ENCODE data around the gene KLF16.

The KLF16 gene

DNA sequence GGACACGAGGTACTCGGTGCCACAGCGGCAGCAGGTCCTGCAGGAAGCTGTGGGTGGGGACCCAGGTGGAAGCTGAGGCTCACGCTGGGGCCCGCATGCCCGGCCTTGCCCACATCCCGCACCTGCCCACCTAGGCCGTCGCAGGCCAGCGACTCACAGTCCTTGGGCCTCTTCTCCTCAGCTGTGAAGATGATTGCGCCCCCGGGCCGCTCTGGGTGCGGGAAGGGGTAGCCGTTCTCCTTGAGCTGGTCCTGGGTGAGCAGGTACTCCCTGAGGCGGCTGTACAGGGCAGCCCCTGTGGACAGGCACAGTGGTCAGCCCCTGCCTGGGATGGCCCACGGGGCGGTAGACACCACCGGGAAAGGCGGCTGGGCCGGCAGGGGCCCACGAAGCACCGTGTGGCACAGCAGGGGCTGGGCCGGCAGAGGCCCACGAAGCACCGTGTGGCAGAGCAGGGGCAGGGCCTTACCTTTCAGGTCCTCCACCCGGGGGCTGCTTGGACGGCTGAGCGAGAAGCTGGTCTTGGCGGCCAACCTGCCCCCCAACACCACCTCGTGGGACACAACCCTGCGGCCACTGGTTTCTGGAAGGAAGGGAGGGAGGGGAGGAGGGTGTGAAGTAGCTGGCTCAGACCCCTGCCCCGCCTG lies 44.7 kb downstream of the KLF16 start:
- no peak for DNase-seq

DNA sequence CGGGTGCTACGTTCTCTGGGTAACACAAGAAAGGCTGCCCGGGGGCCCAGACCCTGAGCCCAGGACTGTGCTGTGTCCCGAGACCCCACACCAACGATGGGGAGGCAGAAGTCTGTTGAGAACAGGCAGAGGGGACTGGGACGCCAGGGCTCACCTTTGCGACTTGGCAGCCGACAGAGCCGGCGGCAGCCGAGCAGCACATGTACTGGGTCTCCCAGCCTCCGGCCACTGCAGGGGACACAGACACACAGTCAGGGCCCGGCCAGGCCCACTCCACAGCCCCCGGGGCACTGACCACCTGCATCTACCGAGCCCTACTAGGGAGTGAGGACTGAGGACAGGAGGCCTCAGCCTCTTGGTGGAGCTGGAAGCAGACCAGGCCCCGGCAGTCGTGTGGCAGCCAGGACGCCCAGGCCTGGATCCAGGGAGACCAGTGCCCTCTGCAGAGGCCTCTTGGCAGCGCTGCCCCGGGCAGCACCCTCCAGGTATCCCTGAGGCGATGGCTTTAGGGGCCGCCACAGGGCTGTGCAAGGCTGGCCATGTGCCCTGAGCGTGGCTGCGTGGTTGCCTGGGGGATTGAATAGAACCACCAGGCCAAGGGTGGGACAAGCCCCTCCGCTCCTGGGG lies 45.7 kb downstream of the KLF16 start:
- DNase-seq = no peak

DNA sequence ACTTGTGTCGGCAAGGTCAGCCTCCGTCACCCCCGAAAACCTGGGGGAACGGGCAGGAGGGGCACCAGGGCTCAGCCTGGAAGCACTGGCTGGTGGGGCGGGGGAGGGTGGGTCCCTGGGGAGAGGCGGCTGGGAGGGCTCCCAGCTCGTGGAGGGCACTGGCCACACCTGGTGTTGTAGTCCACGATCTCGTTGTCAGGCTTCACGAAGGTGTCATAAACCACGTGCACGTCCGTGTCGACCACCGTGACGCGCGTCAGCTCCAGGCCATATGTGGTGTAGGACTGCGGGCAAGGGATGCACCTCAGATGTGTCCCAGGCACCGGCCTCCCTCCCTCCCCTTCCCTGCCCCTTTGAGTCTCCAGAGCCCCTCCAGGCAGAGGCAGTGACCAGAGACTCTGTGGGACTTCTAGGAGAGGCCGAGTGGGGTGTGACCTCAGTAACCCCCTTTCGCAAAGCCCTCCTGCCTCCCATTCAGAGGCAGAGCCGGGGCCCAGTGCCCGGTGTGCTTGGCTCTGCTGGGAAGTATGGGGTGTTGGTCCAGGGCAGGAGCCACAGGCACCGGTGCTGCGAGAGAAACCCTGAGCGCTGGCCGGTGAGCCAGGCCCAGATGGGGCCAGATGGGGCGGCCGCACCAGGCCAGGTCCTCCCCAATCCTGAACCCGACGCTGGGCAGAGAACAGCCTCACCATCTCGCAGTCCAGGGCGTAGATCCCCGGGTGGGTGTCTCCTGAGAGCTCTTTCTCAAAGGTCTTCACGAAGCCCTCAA lies 46.7 kb downstream of the KLF16 start:
- DNase-seq = no peak

DNA sequence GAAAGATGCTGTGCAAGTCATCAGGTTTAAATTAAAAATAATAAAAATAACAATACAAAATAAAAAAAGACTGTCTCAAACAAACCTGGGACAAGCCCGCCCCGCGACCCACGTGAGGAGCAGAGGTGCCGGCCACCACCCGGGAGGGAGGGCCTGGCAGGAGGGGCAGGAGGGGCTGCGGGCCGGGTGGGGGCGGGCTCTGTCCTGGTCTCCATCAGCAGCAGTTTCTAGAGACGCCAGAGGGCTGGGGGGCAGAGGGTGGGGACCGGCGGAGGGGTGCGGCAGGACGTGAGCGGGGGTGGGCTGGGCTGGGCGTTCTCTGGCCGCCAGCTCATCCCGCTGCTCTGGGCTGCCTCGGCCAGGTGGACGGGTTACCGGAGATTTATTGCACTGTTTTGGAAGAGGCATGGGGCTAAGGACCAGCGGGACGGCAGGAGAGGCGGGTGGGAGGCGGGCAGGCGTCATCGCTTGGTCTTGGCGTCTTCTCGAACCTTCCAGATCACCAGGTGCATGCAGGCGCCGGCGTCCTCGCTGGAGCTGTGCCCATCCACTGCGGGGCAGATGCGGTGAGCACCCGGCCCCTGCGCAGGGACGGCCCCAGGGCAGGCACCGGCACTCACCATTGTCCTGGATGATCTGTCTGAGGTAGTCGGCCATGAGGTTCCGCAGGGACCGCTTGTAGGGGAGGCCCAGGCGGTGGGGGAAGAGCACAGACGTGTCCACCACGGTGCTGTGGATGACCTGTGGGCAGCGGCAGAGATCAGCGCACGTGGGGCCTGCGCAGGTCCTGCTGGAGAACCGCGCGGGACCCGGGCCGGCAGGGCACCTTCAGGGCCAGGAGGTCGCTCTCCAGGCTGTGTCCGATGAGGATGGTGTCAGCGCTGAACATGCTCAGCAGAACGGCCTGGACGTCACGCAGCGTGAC lies 47.5 kb downstream of the KLF16 start:
- no peak for DNase-seq

DNA sequence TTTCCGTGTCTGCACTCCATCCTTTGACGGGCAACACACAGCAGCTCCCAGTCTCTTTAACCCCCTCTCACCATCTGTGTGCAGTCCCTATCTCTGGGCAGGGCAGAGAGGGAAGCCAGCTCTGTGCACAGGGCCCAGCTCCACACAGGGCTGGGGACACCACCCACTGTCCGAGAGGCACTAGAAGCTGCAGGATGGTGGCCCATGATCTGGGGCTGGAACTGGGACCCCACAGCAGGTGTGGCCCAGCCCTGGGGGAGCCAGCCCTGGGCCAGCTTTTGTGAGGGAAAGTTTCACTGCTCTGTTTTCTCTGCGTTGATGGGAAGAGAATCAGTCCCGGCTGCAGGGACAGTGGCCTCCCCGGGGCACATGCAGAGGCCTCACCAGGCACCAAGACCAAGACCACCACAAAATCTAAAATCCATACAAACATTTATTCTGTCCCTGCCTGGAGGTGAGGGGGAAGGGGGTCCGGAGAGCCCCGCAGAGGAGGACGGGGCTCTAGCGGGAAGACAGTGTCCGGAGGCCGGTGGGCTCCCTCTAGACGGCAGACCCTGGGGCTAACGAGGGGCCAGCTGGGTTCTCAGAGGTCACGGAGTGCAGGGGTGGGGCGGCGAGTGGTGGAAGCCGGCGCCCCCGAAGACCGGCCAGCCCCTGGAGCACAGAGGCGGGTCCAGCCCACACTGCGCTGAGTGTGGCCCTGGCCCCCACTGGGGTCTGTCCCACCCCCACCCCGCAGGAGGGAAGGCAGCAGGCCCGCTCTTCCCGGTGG lies 48.4 kb downstream of the KLF16 start:
- no peak for DNase-seq

DNA sequence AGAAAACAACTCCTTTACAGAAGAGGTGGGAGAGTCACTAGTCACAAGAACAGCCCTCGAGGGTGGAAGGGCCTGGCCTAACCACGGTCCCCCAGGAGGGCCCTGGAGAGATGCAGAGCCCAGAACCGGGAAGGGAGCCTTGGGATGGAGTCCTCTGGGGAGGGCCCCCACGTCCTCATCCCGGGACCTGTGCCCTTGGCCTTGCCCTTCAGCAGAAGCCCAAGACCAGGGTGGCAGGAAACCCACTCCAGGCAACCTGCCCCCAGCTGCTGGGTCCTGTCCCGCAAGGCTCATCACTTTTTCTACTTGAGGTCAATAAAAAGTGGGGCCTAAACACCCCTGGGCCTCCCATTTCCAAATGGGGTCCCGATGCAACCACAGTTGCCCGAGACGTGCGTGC lies 49.0 kb downstream of the KLF16 start:
- no peak for DNase-seq

DNA sequence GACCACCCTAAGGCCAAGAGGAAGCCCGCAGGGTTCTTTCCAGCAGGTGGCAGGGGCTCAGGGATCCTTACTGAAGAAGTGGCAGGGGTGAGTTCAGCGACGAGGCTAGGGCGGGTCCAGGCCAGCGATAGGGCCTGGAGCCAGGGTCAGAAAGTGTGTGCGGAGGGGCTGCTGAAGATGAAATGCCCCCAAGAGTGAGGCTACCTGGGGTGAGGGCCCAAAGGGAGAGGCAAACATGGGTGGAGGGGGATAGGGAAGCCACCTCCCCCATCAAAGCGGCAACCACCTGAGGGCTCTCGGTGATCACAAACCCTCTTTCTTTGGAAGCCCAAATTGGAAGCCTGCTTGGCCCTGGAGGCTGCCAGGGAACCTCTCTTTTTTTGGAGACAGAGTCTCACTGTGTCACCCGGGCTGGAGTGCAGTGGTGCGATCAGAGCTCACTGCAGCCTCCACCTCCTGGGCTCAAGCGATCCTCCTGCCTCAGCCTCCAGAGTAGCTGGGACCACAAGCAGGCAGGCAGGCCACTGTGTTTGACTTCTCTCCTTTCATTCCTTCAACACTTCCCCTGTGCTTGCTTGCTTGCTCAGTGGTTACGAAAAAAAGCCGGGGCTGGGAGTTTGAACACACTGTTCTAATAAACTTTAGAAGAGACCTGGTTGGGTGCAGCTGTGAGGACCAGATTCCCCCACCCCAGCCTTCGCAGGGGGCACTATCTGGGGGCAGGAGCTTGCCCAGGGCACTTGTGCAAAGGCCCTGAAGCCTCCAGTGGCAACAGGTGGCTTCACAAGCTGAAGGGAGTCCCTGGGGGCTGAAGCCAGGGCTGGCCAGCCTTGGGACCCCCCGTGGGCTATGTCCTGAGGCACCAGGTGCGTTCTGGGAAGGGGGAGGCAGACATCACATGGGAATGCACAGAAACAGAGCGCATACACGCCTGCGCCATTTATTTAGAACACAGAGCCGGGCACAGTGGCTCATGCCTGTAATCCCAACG lies 49.9 kb downstream of the KLF16 start:
- DNase-seq = no peak

DNA sequence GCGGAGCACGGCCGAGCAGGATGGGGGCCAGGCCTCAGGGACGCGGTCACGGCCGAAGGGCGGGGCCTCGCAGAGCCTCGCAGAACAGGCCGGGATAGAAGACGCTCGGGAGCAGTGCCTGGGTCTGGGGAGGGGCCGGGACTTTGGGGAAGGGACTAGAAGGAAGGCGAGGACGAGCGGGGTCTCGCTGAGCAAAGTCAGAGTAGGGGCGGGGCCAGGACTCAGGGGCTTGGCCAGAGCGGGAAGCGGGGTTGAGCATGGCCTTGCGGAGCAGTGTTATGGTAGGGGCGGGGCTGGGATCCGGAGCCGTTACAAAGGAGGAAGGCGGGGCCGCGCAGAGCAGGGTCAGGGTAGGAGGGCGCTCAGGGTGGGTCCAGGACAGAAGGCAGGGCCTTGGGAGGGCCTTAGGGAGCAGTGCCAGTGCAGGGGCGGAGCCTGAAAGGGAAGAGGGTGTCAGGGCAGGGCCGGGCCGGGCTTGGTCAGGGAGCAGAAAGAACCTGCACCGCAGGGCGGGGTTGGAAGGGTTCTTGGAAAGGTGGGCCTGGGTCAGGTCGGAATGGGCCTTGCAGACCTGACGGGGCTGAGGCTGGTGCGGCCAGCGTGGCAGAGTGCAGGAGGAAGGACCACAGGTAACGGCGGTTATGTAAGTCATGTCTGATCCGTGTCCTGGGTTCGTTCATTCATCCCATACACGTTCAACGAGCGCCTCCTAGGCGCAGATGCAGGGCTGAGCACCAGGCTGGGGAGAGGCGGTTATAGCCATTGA lies 50.8 kb downstream of the KLF16 start:
- DNase-seq = peak; percentile 99

GRCh38 chr19:1811942-1812425 lies 51.4 kb downstream of the KLF16 start, which contains the start of gene ATP8B3:
Gene ATP8B3, minus strand, starts transcription at chr19:1812276. Its CDS starts 540 bp downstream, at chr19:1811736.
- no peak for DNase-seq

DNA sequence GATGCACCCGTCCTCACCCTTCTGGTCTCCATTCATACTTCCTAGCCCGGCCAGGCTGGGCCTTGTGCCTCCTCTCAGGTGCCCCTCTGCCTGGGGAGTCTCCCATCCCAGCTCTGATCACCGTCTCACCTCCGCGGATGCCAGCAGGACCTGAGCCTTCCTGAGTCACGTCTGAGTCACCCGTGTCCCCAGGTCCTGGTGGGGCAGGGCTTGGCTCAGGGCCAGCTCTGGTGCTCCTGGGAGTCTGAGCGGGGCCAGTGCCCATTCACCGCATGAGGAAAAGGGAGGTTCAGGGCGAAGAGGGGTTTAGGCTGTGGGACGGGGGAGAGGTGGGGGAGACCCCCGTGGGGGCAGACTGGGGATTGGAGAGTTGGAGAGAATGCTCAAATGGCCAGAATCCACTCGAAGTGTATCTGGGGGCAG lies 51.9 kb downstream of the KLF16 start:
- peak; percentile 55 for DNase-seq

DNA sequence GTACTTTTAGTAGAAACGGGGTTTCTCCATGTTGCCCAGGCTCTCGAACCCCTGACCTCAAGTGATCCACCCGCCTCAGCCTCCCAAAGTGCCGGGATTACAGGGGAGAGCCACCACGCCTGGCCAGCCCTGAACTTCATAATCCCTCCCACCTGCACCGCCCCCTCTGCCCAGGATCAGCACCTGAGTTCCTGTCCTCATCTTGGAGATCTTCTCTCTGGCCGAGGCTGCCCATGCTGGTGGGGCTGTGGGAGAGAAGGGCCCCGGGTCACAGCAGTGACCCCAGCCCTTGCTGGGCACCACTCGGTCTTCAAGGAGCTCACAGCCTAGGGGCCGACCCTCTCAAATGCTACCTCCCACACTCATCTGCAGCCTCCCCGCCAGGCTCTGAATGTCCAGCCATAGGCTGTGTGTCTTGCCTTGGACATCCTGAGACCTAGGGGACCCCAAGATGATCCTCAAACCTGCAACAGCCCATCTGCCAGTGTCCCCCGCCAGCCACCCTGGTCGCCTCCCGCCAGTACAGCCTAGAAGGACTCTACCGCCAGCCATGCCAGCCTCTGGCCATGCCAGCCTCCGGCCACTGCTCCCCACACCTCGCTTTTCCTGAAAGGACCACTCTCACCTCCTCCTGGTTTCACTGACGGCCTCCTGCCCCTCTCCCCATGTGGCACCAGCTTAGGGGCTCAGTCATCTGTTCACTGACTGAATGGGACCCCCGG lies 52.8 kb downstream of the KLF16 start:
- no peak for DNase-seq

- DNase-seq = no peak
These were observed 53.7 kb downstream of the KLF16 start for GRCh38 chr19:1809678-1810077.

GRCh38 chr19:1808395-1808731 lies 55.0 kb downstream of the KLF16 start:
- no peak for DNase-seq

DNA sequence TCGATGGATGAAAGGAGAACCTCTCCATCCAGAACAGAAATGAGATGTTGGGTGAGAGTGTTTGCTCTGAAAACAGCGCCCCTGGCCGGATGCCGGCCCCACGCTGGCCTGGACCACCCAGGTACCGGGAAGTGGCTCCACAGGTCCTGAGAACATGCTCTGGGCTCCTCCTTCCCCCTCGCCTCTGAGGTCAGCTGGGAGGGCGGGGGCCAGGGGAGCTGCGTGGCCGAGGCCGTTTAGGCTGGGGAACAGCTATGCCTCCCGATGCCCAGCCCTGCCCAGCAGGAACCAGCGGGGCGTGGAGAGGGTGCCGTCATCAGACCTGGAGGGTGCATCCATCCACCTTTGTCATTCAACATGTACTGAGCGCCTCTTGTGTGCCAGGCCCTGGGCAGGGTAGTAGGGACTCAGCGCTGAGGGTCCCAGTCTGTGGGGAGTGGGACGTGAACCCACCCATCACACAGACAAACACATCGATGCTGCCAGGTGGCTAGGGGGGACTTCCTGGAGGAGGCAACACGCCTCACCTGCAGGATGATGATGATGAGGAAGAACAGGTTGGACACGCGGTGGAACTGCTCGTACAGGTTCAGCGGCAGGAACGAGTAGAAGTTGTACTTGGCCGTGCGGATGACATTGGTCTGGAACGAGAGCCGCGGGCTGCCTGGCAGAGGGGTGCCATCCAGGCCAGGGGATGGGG lies 55.5 kb downstream of the KLF16 start:
- no peak for DNase-seq

DNA sequence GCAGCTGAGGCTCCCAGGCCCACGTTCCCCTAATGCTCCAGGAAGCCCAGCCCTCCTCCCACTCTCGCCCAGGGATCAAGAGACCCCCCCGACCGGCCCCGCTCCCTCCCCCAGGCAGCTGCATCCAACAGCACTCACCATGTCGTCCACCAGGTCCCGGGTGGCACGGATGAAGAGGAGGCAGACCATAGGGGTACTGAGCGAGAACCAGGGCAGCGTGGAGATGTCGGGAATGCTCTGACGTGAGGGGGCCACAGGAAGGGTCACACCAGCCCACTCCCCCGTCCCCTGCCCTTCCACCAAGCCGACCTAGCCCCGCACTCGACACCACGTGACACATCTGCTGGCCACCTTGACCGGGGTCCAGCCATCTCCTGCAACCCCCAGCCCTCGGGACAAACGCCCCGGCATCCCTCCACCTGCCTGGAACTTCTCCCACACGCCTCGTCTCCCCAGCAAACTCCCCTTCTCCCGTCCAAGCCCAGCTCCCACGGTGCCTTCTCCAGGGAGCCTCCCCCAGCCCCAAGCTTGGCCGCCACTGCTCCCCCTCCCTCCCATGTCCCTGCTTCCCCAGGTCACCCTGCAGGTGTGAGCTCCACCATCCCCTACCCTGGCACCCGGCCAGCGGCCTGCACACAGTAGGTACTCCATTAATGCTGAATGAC lies 56.2 kb downstream of the KLF16 start:
- DNase-seq = no peak

- DNase-seq = no peak
These were observed 57.0 kb downstream of the KLF16 start for GRCh38 chr19:1806184-1807029.

Measured in MV-4-11 (cell line).